ENCODE measurements around the gene SLC7A8. TPM values are rescaled to one million over a fixed set of nuclear protein-coding genes. Genes with fewer than 3 reads are reported as not detected.
"Not testable (repeated sequence)": the region's sequence is repeated elsewhere in the genome, so short reads cannot be mapped to it uniquely, and the experiment has no call there.

SLC7A8 gene
- total RNA-seq, 2 experiments from 2014 or later, result 0.76 to 0.93 TPM

GRCh38 chr14:23112359-23113178, 70.9 kb downstream of the SLC7A8 start:
- H3K4me1 Mint-ChIP-seq, result peaks cover 12% of the 10 kb centered on the region
- H3K27ac Mint-ChIP-seq, result no peak overlapping the region
- no peaks in the 10 kb centered on the region for H3K36me3 Mint-ChIP-seq (ENCODE audit: low read depth)
- no peak overlapping the region for H3K4me3 Mint-ChIP-seq
- CTCF ChIA-PET, result interaction anchor here (0.9 to 2.8 kb wide), 2 partner anchors 9 to 44 kb away, joined by 4 to 16 read pairs; no protein-coding TSS in a partner anchor
- DNase-seq, result no peak
- H3K27me3 Mint-ChIP-seq, result peaks cover 4% of the 10 kb centered on the region
- POLR2A ChIA-PET, result interaction anchor here (1.6 kb wide), 1 partner anchor 17 kb away, joined by 7 read pairs; the partner anchor contains the start of genes ACIN1 and C14orf119
- H3K9me3 Mint-ChIP-seq, result no peaks in the 10 kb centered on the region

- Mint-ChIP-seq H3K4me1 (peaks cover 12% of the 10 kb centered on the region), H3K27me3 (peaks cover 2% of the 10 kb centered on the region), H3K4me3 (no peak overlapping the region), H3K9me3 (no peaks in the 10 kb centered on the region), H3K36me3 (ENCODE audit: low read depth) (no peaks in the 10 kb centered on the region), H3K27ac (no peak overlapping the region)
- POLR2A ChIA-PET, result no interaction called here
- CTCF ChIA-PET, result interaction anchor here (1.1 to 2.8 kb wide), 5 partner anchors 10 to 76 kb away, joined by 3 to 16 read pairs (median 5); partner anchors contain the start of genes ACIN1 and C14orf119
- DNase-seq, result no peak
Observed at GRCh38 chr14:23110579-23111365, 72.7 kb downstream of the SLC7A8 start.

- Mint-ChIP-seq H3K27me3 (no peaks in the 10 kb centered on the region), H3K9me3 (no peaks in the 10 kb centered on the region), H3K27ac (no peak overlapping the region), H3K36me3 (ENCODE audit: low read depth) (no peaks in the 10 kb centered on the region), H3K4me1 (peaks cover 7% of the 10 kb centered on the region), H3K4me3 (no peak overlapping the region)
- POLR2A ChIA-PET, result interaction anchor here (1.0 to 1.7 kb wide), 3 partner anchors 15 to 193 kb away, joined by 3 to 4 read pairs (median 3); partner anchors contain the start of genes ACIN1, C14orf119 and PPP1R3E
- DNase-seq, result no peak
- CTCF ChIA-PET, result interaction anchor here (1.0 to 2.5 kb wide), 5 partner anchors 11 to 52 kb away, joined by 3 to 14 read pairs (median 5); partner anchors contain the start of genes ACIN1 and C14orf119
Observed at GRCh38 chr14:23109769-23110168, 73.7 kb downstream of the SLC7A8 start.

GRCh38 chr14:23108169-23108568, 75.3 kb downstream of the SLC7A8 start:
- DNase-seq; H3K4me1 Mint-ChIP-seq; H3K36me3 Mint-ChIP-seq (ENCODE audit: low read depth); H3K27ac Mint-ChIP-seq; POLR2A ChIA-PET; H3K4me3 Mint-ChIP-seq; H3K9me3 Mint-ChIP-seq; H3K27me3 Mint-ChIP-seq: not testable (repeated sequence)
- CTCF ChIA-PET, result interaction anchor here (1.1 to 2.0 kb wide), 4 partner anchors 13 to 135 kb away, joined by 3 to 14 read pairs (median 8); no protein-coding TSS in a partner anchor

GRCh38 chr14:23107620-23108019, 75.8 kb downstream of the SLC7A8 start:
- DNase-seq; H3K27me3 Mint-ChIP-seq; H3K4me1 Mint-ChIP-seq; H3K27ac Mint-ChIP-seq; CTCF ChIA-PET; H3K36me3 Mint-ChIP-seq (ENCODE audit: low read depth); POLR2A ChIA-PET; H3K9me3 Mint-ChIP-seq; H3K4me3 Mint-ChIP-seq: not testable (repeated sequence)

GRCh38 chr14:23106747-23107045, 76.8 kb downstream of the SLC7A8 start:
- Mint-ChIP-seq H3K4me1 (no peaks in the 10 kb centered on the region), H3K27me3 (no peaks in the 10 kb centered on the region), H3K9me3 (no peaks in the 10 kb centered on the region), H3K36me3 (ENCODE audit: low read depth) (no peaks in the 10 kb centered on the region), H3K4me3 (no peak overlapping the region), H3K27ac (no peak overlapping the region)
- DNase-seq, result no peak
- POLR2A ChIA-PET, result no interaction called here
- CTCF ChIA-PET, result interaction anchor here (1.0 to 1.1 kb wide), 2 partner anchors 14 to 36 kb away, joined by 3 read pairs; no protein-coding TSS in a partner anchor

- H3K4me1 Mint-ChIP-seq, result no peaks in the 10 kb centered on the region
- CTCF ChIA-PET, result interaction anchor here (0.7 kb wide), 1 partner anchor 12 kb away, joined by 5 read pairs; no protein-coding TSS in a partner anchor
- H3K27me3 Mint-ChIP-seq, result no peaks in the 10 kb centered on the region
- POLR2A ChIA-PET, result no interaction called here
- no peak overlapping the region for H3K4me3 Mint-ChIP-seq
- H3K9me3 Mint-ChIP-seq, result no peaks in the 10 kb centered on the region
- DNase-seq, result no peak
- H3K27ac Mint-ChIP-seq, result no peak overlapping the region
- no peaks in the 10 kb centered on the region for H3K36me3 Mint-ChIP-seq (ENCODE audit: low read depth)
Observed at GRCh38 chr14:23105348-23105824, 78.1 kb downstream of the SLC7A8 start.

GRCh38 chr14:23104591-23105347, 78.7 kb downstream of the SLC7A8 start, which contains the start of gene CIROP:
Gene CIROP, minus strand, starts transcription at chr14:23104989. Its CDS starts 69 bp downstream, at chr14:23104920.
- no peak within 1 kb of the TSS for H3K4me3 Mint-ChIP-seq
- no peak for DNase-seq
- no peaks in the 10 kb centered on the region for H3K36me3 Mint-ChIP-seq (ENCODE audit: low read depth)
- ChIA-PET POLR2A (no interaction called here), CTCF (interaction anchor here (1.0 kb wide), 1 partner anchor 10 kb away, joined by 3 read pairs; the partner anchor contains the start of genes ACIN1 and C14orf119)
- H3K27ac Mint-ChIP-seq, result no peak within 1 kb of the TSS
- no peaks in the 10 kb centered on the region for H3K27me3 Mint-ChIP-seq
- no peaks in the 10 kb centered on the region for H3K9me3 Mint-ChIP-seq
- H3K4me1 Mint-ChIP-seq, result no peaks in the 10 kb centered on the region

- Mint-ChIP-seq H3K36me3 (ENCODE audit: low read depth) (peaks cover 2% of the 10 kb centered on the region), H3K4me3 (no peak overlapping the region), H3K27me3 (no peaks in the 10 kb centered on the region), H3K4me1 (no peaks in the 10 kb centered on the region), H3K9me3 (no peaks in the 10 kb centered on the region), H3K27ac (no peak overlapping the region)
- CTCF ChIA-PET, result interaction anchor here (1.0 kb wide), 1 partner anchor 9 kb away, joined by 3 read pairs; the partner anchor contains the start of genes ACIN1 and C14orf119
- POLR2A ChIA-PET, result no interaction called here
- DNase-seq, result no peak
Observed at GRCh38 chr14:23104070-23104590, 79.3 kb downstream of the SLC7A8 start.

- peaks cover 3% of the 10 kb centered on the region for H3K36me3 Mint-ChIP-seq (ENCODE audit: low read depth)
- POLR2A ChIA-PET, result no interaction called here
Observed at GRCh38 chr14:23103581-23103980, 79.9 kb downstream of the SLC7A8 start.

GRCh38 chr14:23102801-23103200, 80.7 kb downstream of the SLC7A8 start:
- no peak for DNase-seq
- no peaks in the 10 kb centered on the region for H3K9me3 Mint-ChIP-seq
- H3K4me1 Mint-ChIP-seq, result peaks cover 1% of the 10 kb centered on the region
- ChIA-PET POLR2A (no interaction called here), CTCF (interaction anchor here (2.6 kb wide), 1 partner anchor 18 kb away, joined by 7 read pairs; no protein-coding TSS in a partner anchor)
- no peak overlapping the region for H3K27ac Mint-ChIP-seq
- H3K36me3 Mint-ChIP-seq (ENCODE audit: low read depth), result peaks cover 10% of the 10 kb centered on the region
- H3K27me3 Mint-ChIP-seq, result no peaks in the 10 kb centered on the region
- no peak overlapping the region for H3K4me3 Mint-ChIP-seq

More at GRCh38 chr14:23103581-23103980, 79.9 kb downstream of the SLC7A8 start:
- CTCF ChIA-PET, result interaction anchor here (1.0 kb wide), 1 partner anchor 9 kb away, joined by 3 read pairs; the partner anchor contains the start of genes ACIN1 and C14orf119
- no peaks in the 10 kb centered on the region for H3K27me3 Mint-ChIP-seq
- no peak overlapping the region for H3K27ac Mint-ChIP-seq
- H3K9me3 Mint-ChIP-seq, result no peaks in the 10 kb centered on the region
- DNase-seq, result no peak
- no peaks in the 10 kb centered on the region for H3K4me1 Mint-ChIP-seq
- H3K4me3 Mint-ChIP-seq, result no peak overlapping the region

GRCh38 chr14:23101986-23102625, 81.4 kb downstream of the SLC7A8 start:
- peaks cover 17% of the 10 kb centered on the region for H3K36me3 Mint-ChIP-seq (ENCODE audit: low read depth)
- no peaks in the 10 kb centered on the region for H3K27me3 Mint-ChIP-seq
- H3K4me1 Mint-ChIP-seq, result peaks cover 8% of the 10 kb centered on the region
- ChIA-PET POLR2A (no interaction called here), CTCF (interaction anchor here (2.6 kb wide), 1 partner anchor 19 kb away, joined by 7 read pairs; no protein-coding TSS in a partner anchor)
- H3K9me3 Mint-ChIP-seq, result no peaks in the 10 kb centered on the region
- DNase-seq, result no peak
- no peak overlapping the region for H3K27ac Mint-ChIP-seq
- no peak overlapping the region for H3K4me3 Mint-ChIP-seq
